Spinal cord (tissue), 10 donors: Measurements from ENCODE around the gene HMGCL. TPM values are rescaled to one million over a fixed set of nuclear protein-coding genes. Genes with fewer than 3 reads are reported as not detected.
A peak's percentile ranks its signal among the peaks of the same experiment; 100 is the strongest.
"Not testable (repeated sequence)": the region's sequence is repeated elsewhere in the genome, so short reads cannot be mapped to it uniquely, and the experiment has no call there.

Experiments used
- DNase-seq, 6 donors: peaks; one replicate each; pipeline versions ENCODE4 v3.0.0 to v3.0.0-alpha.2; 2013 to 2015; ENCODE audit warnings: low spot score in 6 of 6, low read depth in 4 of 6
- H3K27ac ChIP-seq: one replicate; pipeline ENCODE4 v1.5.1; 2013; ENCODE audit warnings: low read depth, low read length, control low read depth
- H3K27me3 ChIP-seq: one replicate; pipeline ENCODE4 v1.6.1; 2013; ENCODE audit warnings: low read length; ENCODE audit not compliant: control insufficient read depth, insufficient read depth
- H3K36me3 ChIP-seq: one replicate; pipeline ENCODE4 v1.6.1; 2013; ENCODE audit warnings: low read length; ENCODE audit not compliant: control insufficient read depth, insufficient read depth
- H3K4me1 ChIP-seq: one replicate; pipeline ENCODE4 v1.6.1; 2013; ENCODE audit warnings: low read length; ENCODE audit not compliant: control insufficient read depth, insufficient read depth
- H3K4me3 ChIP-seq: one replicate; pipeline ENCODE4 v1.5.1; 2013; ENCODE audit warnings: low read depth, low read length, control low read depth
- H3K9me3 ChIP-seq: one replicate; pipeline ENCODE4 v1.6.1; 2013; ENCODE audit warnings: low read length; ENCODE audit not compliant: control insufficient read depth, insufficient read depth
- WGBS: methylation state at CpG from one replicate; pipeline ENCODE4 v1.1.5; 2013; ENCODE audit warnings: missing lambda C conversion rate; ENCODE audit not compliant: insufficient coverage; 5-methylcytosine and 5-hydroxymethylcytosine counted together
- polyA plus RNA-seq, 2 donors: library from polyadenylated mRNA; unstranded; fragments of 120-200 nt; gene quantifications; one replicate each; pipeline ENCODE4 v1.2.1, GENCODE V29; 2013; ENCODE audit not compliant: insufficient read length in 2 of 2
- total RNA-seq, 2 donors: library from RNA; depleted of rRNA in 1 of 2; stranded (reverse); fragments of 120-200 nt in 1 of 2; fragments of >200 nt in 1 of 2; gene quantifications; one replicate each; pipeline versions ENCODE4 v1.2.3 to v1.2.4, GENCODE V29; 2013 to 2014
- donor health status: healthy.

Gene HMGCL
- total and polyA plus RNA-seq, 4 donors: 18.7 to 45.2 (median 24.4) TPM

DNA sequence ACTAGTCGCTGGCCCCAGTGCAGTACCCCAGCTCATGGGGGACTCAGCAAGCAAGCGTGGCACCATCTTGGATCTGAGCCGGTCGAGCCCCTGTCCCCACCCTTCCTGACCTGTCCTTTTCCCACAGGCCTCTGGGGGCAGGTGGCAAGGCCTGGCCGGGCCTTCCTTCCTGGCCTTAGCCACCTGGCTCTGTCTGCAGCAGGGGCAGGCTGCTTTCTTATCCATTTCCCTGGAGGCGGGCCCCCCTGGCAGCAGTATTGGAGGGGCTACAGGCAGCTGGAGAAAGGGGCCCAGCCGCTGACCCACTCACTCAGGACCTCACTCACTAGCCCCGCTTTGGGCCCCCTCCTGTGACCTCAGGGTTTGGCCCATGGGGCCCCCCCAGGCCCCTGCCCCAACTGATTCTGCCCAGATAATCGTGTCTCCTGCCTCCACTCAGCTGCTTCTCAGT, 30.5 kb downstream of the HMGCL start:
- DNase-seq, H3K9me3 ChIP-seq, H3K4me3 ChIP-seq, H3K27me3 ChIP-seq, H3K27ac ChIP-seq: not testable (repeated sequence)
- H3K36me3 ChIP-seq: peaks cover 65% of the 10 kb centered on the region
- peaks cover 55% of the 10 kb centered on the region for H3K4me1 ChIP-seq
- WGBS: 85% methylated on average over 6 of the region's 9 CpGs

DNA sequence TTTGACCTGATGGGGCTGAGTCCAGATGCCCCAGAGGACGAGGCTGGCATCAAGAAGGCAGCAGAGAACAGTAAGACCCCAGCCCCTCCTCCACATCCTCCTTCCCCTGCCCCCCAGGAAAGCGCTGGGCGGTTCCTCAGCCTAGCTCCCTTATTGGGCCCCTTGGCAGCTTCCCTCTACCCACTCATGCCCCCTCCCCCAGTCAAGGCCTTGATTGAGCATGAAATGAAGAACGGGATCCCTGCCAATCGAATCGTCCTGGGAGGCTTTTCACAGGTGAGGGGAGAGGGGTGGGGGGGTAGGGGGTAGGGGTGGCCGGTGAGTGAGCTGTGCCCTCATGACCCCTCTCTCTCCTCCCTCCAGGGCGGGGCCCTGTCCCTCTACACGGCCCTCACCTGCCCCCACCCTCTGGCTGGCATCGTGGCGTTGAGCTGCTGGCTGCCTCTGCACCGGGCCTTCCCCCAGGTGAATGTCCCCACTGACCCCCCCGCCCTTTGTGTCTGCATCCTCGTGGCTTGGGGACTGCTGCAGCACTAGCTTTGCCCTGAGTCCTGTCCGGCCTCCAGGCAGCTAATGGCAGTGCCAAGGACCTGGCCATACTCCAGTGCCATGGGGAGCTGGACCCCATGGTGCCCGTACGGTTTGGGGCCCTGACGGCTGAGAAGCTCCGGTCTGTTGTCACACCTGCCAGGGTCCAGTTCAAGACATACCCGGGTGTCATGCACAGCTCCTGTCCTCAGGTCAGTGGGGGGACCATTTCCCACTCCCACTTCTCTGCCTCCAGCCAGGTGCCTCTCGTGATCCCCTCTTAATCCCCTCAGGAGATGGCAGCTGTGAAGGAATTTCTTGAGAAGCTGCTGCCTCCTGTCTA, 31.1 kb downstream of the HMGCL start:
- Histone ChIP-seq H3K9me3 (no peaks in the 10 kb centered on the region), H3K4me3 (no peak overlapping the region), H3K4me1 (peaks cover 48% of the 10 kb centered on the region), H3K27me3 (no peaks in the 10 kb centered on the region), H3K36me3 (peaks cover 65% of the 10 kb centered on the region), H3K27ac (no peak overlapping the region)
- no peak for DNase-seq
- WGBS: 76% methylated on average over 15 of the region's 21 CpGs

DNA sequence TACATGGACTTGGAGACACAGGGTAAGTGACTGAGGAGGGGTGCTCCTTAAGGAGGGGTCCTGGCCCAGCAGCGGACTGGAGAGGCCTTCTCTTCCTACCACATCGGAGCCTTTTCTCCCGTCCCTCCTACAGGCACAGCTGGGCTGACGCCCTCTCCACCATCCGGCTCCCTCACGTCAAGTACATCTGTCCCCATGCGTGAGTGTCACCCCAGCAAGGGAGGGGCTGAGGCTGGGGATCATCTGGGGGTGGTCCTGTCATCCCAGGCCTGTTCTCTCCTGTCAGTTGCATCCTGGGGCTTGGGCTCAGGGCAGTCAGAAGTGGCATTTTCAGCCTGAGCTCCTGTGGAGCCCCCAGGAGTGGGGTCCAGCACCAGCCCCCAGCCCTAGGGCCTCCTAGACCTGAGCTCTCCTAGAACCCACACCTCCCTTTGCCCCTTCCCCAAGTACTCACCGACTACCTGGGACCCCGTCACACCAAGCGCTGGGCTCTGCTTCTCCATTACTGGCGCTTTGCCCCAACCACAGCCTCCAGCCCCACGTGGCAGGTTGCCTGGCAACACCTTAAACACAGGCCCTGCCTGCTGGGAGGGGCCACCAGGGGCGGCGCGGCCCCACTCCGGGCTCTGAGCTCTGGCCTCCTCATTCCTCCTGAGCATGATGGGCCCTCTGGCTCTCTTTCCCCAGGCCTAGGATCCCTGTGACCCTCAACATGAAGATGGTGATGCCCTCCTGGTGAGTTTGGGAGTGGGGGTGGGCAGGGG, 32.0 kb downstream of the HMGCL start:
- peaks cover 64% of the 10 kb centered on the region for H3K36me3 ChIP-seq
- H3K9me3 ChIP-seq: no peaks in the 10 kb centered on the region
- 44% methylated on average over 12 of the region's 16 CpGs for WGBS
- no peaks in the 10 kb centered on the region for H3K27me3 ChIP-seq
- no peak overlapping the region for H3K27ac ChIP-seq
- DNase-seq: peak in 2 of 6 donors; percentile 30 to 38
- H3K4me1 ChIP-seq: peaks cover 40% of the 10 kb centered on the region
- H3K4me3 ChIP-seq: no peak overlapping the region

DNA sequence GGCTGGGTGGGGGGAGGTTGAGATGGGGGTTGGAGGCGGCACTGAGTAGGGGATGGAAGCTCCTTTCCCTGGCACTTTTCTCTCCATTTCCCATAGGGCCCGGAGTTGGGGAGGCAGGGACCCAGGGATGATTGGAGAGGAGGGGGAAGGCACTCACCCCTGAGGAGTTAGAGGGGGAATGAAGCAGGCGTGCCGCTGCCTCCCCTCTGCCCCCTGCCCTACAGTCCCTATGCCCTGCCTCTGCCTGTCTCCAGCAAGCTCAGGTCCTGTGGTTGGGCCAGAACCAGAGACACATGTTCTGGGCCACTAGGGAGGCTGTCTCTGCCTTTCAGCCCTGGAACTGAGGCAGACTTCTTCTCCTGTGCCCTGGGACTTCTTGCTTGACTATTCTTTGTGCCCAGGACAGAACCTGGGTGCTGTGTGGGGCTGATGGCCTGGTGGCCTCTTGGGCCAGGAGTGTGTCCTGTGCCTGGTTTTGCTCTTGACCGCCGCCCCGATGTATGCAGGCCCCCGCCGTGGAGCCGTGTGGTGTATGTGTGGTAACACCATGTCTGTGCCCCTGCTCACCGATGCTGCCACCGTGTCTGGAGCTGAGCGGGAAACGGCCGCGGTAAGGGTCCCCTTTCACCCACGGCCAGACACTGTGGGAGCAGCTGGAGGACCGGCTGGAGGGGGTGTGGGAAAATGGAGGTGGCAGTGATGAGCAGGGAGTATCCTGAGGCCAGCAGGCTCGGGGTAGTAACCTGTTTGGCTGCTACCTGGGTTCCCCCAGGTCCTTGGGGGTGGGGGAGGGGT, 32.9 kb downstream of the HMGCL start:
- no peaks in the 10 kb centered on the region for H3K9me3 ChIP-seq
- H3K4me1 ChIP-seq: peaks cover 40% of the 10 kb centered on the region
- no peak overlapping the region for H3K27ac ChIP-seq
- no peaks in the 10 kb centered on the region for H3K27me3 ChIP-seq
- H3K4me3 ChIP-seq: no peak overlapping the region
- DNase-seq: no peak
- peaks cover 59% of the 10 kb centered on the region for H3K36me3 ChIP-seq
- WGBS: 68% methylated on average over 17 of the region's 19 CpGs

DNA sequence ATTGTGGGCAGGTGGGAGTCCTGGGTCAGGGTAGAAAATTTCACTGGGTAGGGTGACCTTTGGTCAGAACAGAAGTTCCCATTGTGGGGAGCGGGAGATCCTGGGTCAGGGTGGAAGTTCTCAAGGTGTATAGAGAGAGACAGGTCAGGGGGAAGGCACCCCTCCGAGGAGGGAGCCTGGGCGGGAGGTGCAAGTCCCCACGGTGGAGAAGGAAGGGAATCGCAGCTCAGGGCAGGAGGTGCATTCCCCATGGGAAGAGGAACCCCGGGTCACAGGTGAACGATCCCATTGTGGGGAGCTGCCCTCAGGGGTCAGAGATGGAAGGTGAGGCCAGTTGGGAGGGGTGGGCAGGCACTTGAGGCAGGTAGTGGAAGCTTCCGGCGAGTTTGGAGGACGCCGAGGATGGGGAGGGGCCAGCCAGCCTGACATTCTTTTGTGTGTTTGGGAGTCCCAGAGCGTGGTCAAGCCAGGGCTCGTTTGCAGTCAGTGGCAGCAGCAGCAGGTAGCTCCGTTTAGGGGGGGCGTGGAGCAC, 33.6 kb downstream of the HMGCL start:
- 0% methylated on average over 14 of the region's 15 CpGs for WGBS
- peaks cover 40% of the 10 kb centered on the region for H3K4me1 ChIP-seq
- peaks cover 55% of the 10 kb centered on the region for H3K36me3 ChIP-seq
- H3K27me3 ChIP-seq: no peaks in the 10 kb centered on the region
- H3K9me3 ChIP-seq: no peaks in the 10 kb centered on the region
- H3K27ac ChIP-seq: no peak overlapping the region
- H3K4me3 ChIP-seq: peak overlapping the region; percentile 79
- DNase-seq: no peak

DNA sequence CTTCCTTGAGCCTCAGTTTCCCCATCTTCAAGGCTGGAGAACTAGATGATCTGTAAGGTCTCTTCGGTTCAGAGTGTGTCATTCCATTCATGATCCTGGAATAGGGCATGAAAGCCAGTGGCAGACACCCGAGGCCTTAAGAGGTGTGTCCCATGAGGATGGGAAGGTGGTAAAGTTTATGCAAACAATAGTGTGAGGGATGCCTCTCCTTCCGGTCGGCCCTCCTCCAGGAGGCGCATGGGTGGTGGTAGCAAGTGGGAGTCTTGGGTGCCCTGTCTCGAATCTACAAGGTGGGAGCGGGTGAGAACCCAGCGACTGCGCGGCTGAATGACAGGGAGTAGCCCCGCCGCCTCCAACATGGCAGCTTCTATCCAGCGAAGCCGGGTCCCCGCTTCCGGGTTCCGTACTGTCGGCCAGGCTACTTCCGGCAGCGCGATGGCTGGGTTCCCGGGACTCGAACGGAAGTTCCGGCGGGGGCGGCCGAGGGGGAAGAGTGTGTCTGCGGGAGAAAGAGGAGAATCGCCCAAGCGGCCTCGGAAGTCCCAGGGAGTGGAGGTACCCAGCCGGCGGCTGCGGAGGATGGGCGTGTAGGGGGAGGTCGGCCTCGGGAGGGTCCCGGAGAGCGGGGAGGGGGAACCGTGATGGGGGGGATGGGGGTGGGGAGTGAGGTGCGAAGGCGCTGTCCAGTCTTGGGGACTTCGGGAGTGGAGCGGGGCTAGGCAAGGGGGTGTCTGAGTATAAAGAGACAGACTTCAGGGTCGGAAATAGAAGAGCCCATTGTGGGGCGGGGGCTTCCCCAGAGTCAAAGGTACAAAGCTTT, 34.3 kb downstream of the HMGCL start, which contains the start of gene LYPLA2:
TSS of gene LYPLA2 (plus strand) at position 450 of the 820 bp plus-strand sequence. CDS start 1,538 bp downstream, outside the sequence.
- peaks cover 53% of the 10 kb centered on the region for H3K36me3 ChIP-seq

DNA sequence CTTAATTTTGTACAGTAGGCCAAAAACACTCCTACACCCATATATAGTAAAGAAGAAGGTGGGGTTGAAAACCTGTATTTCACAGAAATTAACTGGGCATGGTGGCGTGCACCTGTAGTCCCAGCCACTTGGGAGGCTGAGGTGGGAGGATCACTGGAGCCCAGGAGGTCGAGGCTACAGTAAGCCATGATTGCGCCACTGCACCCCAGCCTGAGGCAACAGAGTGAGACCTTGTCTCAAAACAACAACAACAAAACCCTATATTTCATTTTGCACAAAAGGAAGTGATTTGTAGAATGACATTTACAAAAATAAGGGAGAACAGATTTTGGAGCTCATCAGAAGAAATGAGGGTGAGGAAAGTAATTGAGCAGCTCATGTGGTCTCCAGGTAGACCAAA, 36.5 kb downstream of the HMGCL start:
- H3K9me3 ChIP-seq: no peaks in the 10 kb centered on the region
- WGBS: 86% methylated on average over 1 of the region's 3 CpGs
- no peak for DNase-seq
- H3K27me3 ChIP-seq: no peaks in the 10 kb centered on the region
- no peak overlapping the region for H3K4me3 ChIP-seq
- peaks cover 28% of the 10 kb centered on the region for H3K4me1 ChIP-seq
- peaks cover 48% of the 10 kb centered on the region for H3K36me3 ChIP-seq
- H3K27ac ChIP-seq: no peak overlapping the region

More for the DNA sequence above, 34.3 kb downstream of the HMGCL start, which contains the start of gene LYPLA2:
- Histone ChIP-seq H3K4me1 (peaks cover 38% of the 10 kb centered on the region), H3K27ac (no peak within 1 kb of the TSS), H3K9me3 (no peaks in the 10 kb centered on the region), H3K4me3 (peak within 1 kb of the TSS; percentile 79), H3K27me3 (no peaks in the 10 kb centered on the region)
- WGBS: under 1% methylated on average over 46 of the region's 47 CpGs
- DNase-seq: peak; percentile 79 to 98 (median 85)

DNA sequence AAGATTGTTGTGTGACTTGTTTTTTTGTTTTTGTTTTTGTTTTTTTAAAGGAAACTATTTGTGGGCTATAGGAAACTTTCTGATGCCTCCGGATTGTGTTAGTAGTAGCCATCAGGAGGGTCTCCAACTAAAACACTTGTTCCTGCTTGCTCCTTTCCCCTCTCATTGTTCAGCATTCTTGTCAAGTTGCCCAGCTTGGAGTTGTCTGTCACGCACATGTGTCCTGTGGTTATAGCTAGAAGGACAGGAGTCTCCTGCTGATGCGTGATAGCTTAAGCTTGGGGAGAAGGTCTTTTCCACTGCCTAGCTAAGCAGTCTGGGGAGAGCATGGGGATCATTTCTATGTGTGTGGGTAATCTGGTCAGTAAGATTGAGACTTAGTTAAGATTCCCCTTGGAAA, 37.5 kb downstream of the HMGCL start:
- 89% methylated on average over 2 of the region's 3 CpGs for WGBS
- peaks cover 45% of the 10 kb centered on the region for H3K36me3 ChIP-seq
- no peak for DNase-seq

More for the DNA sequence above, 37.5 kb downstream of the HMGCL start:
- Histone ChIP-seq H3K4me3 (no peak overlapping the region), H3K27me3 (no peaks in the 10 kb centered on the region), H3K9me3 (no peaks in the 10 kb centered on the region), H3K4me1 (peaks cover 19% of the 10 kb centered on the region), H3K27ac (no peak overlapping the region)
